PC-3 (cell line): ENCODE measurements around the gene CDCA8.

Experiments
- EZH2 ChIP-seq: fragments of 300-600 bp; sonication (generic); IDR thresholded peaks from one replicate; pipeline ENCODE4 v1.6.1; 2017; ENCODE audit warnings: antibody characterized with exemption, mild to moderate bottlenecking, low read length; ENCODE audit not compliant: unreplicated experiment
- TF ChIP-seq, protein P1 (sequence below): fragments of 300-600 bp; sonication (generic); conservative IDR thresholded peaks from 2 replicates; pipeline ENCODE4 v1.5.1; 2017; ENCODE audit warnings: antibody characterized with exemption, low read depth, mild to moderate bottlenecking, low read length

GRCh38 chr1:37672136-37672870, 20.0 kb upstream of the CDCA8 start:
- TF ChIP-seq, protein P1, sequence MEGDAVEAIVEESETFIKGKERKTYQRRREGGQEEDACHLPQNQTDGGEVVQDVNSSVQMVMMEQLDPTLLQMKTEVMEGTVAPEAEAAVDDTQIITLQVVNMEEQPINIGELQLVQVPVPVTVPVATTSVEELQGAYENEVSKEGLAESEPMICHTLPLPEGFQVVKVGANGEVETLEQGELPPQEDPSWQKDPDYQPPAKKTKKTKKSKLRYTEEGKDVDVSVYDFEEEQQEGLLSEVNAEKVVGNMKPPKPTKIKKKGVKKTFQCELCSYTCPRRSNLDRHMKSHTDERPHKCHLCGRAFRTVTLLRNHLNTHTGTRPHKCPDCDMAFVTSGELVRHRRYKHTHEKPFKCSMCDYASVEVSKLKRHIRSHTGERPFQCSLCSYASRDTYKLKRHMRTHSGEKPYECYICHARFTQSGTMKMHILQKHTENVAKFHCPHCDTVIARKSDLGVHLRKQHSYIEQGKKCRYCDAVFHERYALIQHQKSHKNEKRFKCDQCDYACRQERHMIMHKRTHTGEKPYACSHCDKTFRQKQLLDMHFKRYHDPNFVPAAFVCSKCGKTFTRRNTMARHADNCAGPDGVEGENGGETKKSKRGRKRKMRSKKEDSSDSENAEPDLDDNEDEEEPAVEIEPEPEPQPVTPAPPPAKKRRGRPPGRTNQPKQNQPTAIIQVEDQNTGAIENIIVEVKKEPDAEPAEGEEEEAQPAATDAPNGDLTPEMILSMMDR = no peak
- no peak for TF ChIP-seq EZH2
